K562 (cell line): ENCODE data around the gene ETAA1. TPM values are rescaled to one million over a fixed set of nuclear protein-coding genes. Genes with fewer than 3 reads are reported as not detected.

Experiments used
- ATAC-seq: fragments of 200-7000 bp; cut with Tn5 transposase; 3 replicates; pipeline ENCODE4 v1.9.1; 2020; ENCODE audit warnings: moderate library complexity
- BruUV-seq: library from RNA; stranded (reverse); fragments of 400-500 nt; replicated peaks from 2 replicates; lab custom pipeline; 2021; lab: Mats Ljungman, UMichigan
- CTCF ChIA-PET: fragments of 300-600 bp; formaldehyde crosslinking; extraction: SDS; loops from one replicate; lab custom pipeline; 2021; ENCODE audit warnings: low intra/inter-chr PET ratio; lab: Yijun Ruan, JAX
- POLR2A ChIA-PET: fragments of 300-600, 350-650 bp; sonication (Branson Sonifier 250); formaldehyde crosslinking; extraction: SDS; loops from one replicate; lab custom pipeline; 2021; ENCODE audit warnings: antibody characterized with exemption, inconsistent platforms; lab: Yijun Ruan, JAX
- DNase-seq, 4 experiments: peaks; one replicate each; pipeline versions ENCODE4 v3.0.0 to v3.0.0-alpha.2; 2011 to 2018; ENCODE audit warnings: low spot score in 3 of 4, mixed read lengths in 3 of 4; ENCODE audit errors: extremely low read depth in 1 of 4
- FAIRE-seq: peaks from 2 replicates; lab custom pipeline; 2011; peaks lifted over from hg19 to GRCh38; lab: Jason Lieb, UNC
- H2AFZ ChIP-seq: 2 replicates; pipeline ENCODE4 v1.6.0; 2011; ENCODE audit warnings: low read depth, low read length, control low read depth, inconsistent platforms
- H3K27ac ChIP-seq: fragments of 200-600 bp; 3 replicates; pipeline ENCODE4 v1.8.0; 2011; ENCODE audit warnings: low read depth, mild to moderate bottlenecking, control low read depth, inconsistent platforms, low read length, moderate library complexity, mixed read lengths; ENCODE audit errors: extremely low read depth
- H3K27me3 ChIP-seq, 2 experiments: fragments of 300-600 bp in 1 of 2; 2 replicates in 1 of 2; 3 replicates in 1 of 2; pipeline versions ENCODE4 v1.6.0 to v1.8.0; 2011; ENCODE audit warnings: inconsistent platforms in 2 of 2, low read length in 2 of 2, mild to moderate bottlenecking in 1 of 2, mixed read lengths in 1 of 2, moderate library complexity in 1 of 2; ENCODE audit not compliant: control insufficient read depth in 2 of 2, insufficient read depth in 2 of 2
- H3K36me3 ChIP-seq: fragments of 300-600 bp; 3 replicates; pipeline ENCODE4 v1.8.0; 2011; ENCODE audit warnings: mild to moderate bottlenecking, low read length, inconsistent platforms; ENCODE audit not compliant: control insufficient read depth, insufficient read depth
- H3K4me1 ChIP-seq, 2 experiments: fragments of 200-600 bp in 1 of 2; replicated peaks in 1 of 2; 2 replicates in 1 of 2; 3 replicates in 1 of 2; pipeline versions ENCODE4 v1.5.1 to v1.8.0; 2011; ENCODE audit warnings: inconsistent platforms in 2 of 2, low read length in 2 of 2, mild to moderate bottlenecking in 1 of 2, mixed read lengths in 1 of 2, moderate library complexity in 1 of 2; ENCODE audit not compliant: control insufficient read depth in 2 of 2, insufficient read depth in 2 of 2
- H3K4me2 ChIP-seq: 2 replicates; pipeline ENCODE4 v1.6.1; 2011; ENCODE audit warnings: low read length, control low read depth, inconsistent platforms, mixed read lengths; ENCODE audit not compliant: insufficient read depth
- H3K4me3 ChIP-seq: fragments of 200-600 bp; sonication (generic), shearing (Covaris generic); 2 replicates; pipeline ENCODE4 v1.5.1; 2016; ENCODE audit warnings: control low read depth, inconsistent platforms
- H3K79me2 ChIP-seq: fragments of 200-600 bp; 3 replicates; pipeline ENCODE4 v1.8.0; 2011; ENCODE audit warnings: low read length, inconsistent platforms; ENCODE audit not compliant: control insufficient read depth, insufficient read depth
- H3K9ac ChIP-seq, 2 experiments: 2 replicates each; pipeline versions ENCODE4 v1.6.0 to v1.6.1; 2011; ENCODE audit warnings: low read depth in 2 of 2, low read length in 2 of 2, control low read depth in 1 of 2, inconsistent platforms in 1 of 2, mild to moderate bottlenecking in 1 of 2, mixed read lengths in 1 of 2; ENCODE audit not compliant: insufficient read depth in 1 of 2
- H3K9me1 ChIP-seq: one replicate; pipeline ENCODE4 v1.6.0; 2011; ENCODE audit warnings: inconsistent platforms, mild to moderate bottlenecking, low read length, moderate library complexity; ENCODE audit not compliant: control insufficient read depth, insufficient read depth
- H3K9me3 ChIP-seq: replicated peaks from 2 replicates; pipeline ENCODE4 v1.5.1; 2011; ENCODE audit warnings: low read depth, low read length, inconsistent platforms; ENCODE audit not compliant: control insufficient read depth, insufficient read depth
- H4K20me1 ChIP-seq: replicated peaks from 2 replicates; pipeline ENCODE4 v1.6.1; 2011; ENCODE audit warnings: low read length, inconsistent platforms, mixed read lengths; ENCODE audit not compliant: control insufficient read depth, insufficient read depth
- ATF1 ChIP-seq, 2 experiments: fragments of 450-650 bp in 1 of 2; IDR thresholded peaks; 2 replicates each; pipeline ENCODE4 v1.6.1; 2016; ENCODE audit warnings: missing compliant biosample characterization in 1 of 2, missing genetic modification characterization in 1 of 2
- EP300 ChIP-seq: IDR thresholded peaks from 2 replicates; pipeline ENCODE4 v1.6.1; 2012; ENCODE audit warnings: low read length, improper control_type of control experiment
- PYGO2 ChIP-seq: fragments of 450-650 bp; IDR thresholded peaks from 2 replicates; pipeline ENCODE4 v1.6.1; 2016; ENCODE audit warnings: mild to moderate bottlenecking, missing genetic modification characterization, moderate library complexity, missing compliant biosample characterization
- RFX1 ChIP-seq: fragments of 450-650 bp; IDR thresholded peaks from 2 replicates; pipeline ENCODE4 v1.6.1; 2016; ENCODE audit warnings: mild to moderate bottlenecking, moderate library complexity
- ZFP30 ChIP-seq: fragments of 250-450 bp; sonication (Bioruptor Pico); IDR thresholded peaks from 2 replicates; pipeline ENCODE4 v1.8.0; 2022; ENCODE audit warnings: moderate library complexity, mild to moderate bottlenecking, inconsistent platforms, borderline replicate concordance
- WGBS: fragments of 100-300 bp; shearing (Covaris generic); methylation state at CpG from one replicate; pipeline ENCODE4 v1.1.6; 2016; ENCODE audit warnings: low coverage, mixed read lengths; ENCODE audit not compliant: insufficient coverage; ENCODE audit errors: missing lambda C conversion rate; 5-methylcytosine and 5-hydroxymethylcytosine counted together
- in situ Hi-C: fragments of 300-500 bp; cut with MboI; formaldehyde crosslinking; loops from 4 replicates; pipeline ENCODE4 v1.15.0; 2018; ENCODE audit warnings: inconsistent platforms, mixed read lengths
- intact Hi-C: fragments of 100-400 bp; cut with micrococcal nuclease; formaldehyde crosslinking; loops from 2 replicates; pipeline ENCODE4 v1.14.2; 2022
- polyA plus RNA-seq, 8 experiments: library from polyadenylated mRNA; depleted of rRNA in 4 of 8; stranded (reverse) in 5 of 8; unstranded in 3 of 8; fragments of >200 nt; fragmentation: Nextera tagmentation in 2 of 8; fragmentation: Illumina TruSeq in 1 of 8; extraction: Ambion mirVana in 2 of 8; extraction: Trizol in 1 of 8; gene quantifications; 2 replicates each; pipeline versions ENCODE4 v1.2.1 to v1.2.3, GENCODE V29; 2011 to 2014; ENCODE audit warnings: inconsistent platforms in 1 of 8, missing spikeins in 1 of 8
- total RNA-seq, 7 experiments: library from RNA; depleted of rRNA in 6 of 7; stranded (reverse); fragments of >200 nt in 6 of 7; fragmentation: Illumina TruSeq in 2 of 7; extraction: Trizol in 2 of 7; gene quantifications; 2 replicates each; pipeline versions ENCODE4 v1.2.1 to v1.2.3, GENCODE V29; 2011 to 2021; ENCODE audit warnings: low replicate concordance in 1 of 7
- TF ChIP-seq, protein P1 (sequence below): IDR thresholded peaks from 2 replicates; pipeline ENCODE4 v1.6.1; 2012; ENCODE audit warnings: low read depth, low read length, improper control_type of control experiment, borderline replicate concordance
- TF ChIP-seq, protein P2 (sequence below): sonication (generic); formaldehyde crosslinking; IDR thresholded peaks from 2 replicates; pipeline ENCODE4 v1.8.1; 2023; ENCODE audit warnings: mild to moderate bottlenecking, missing genetic modification reagents
- TF ChIP-seq, protein P3 (sequence below): fragments of 450-650 bp; IDR thresholded peaks from 2 replicates; pipeline ENCODE4 v1.6.1; 2016; ENCODE audit warnings: missing biosample characterization, missing genetic modification characterization
- TF ChIP-seq, protein P4 (sequence below): fragments of 250-450 bp; sonication (Bioruptor Pico); IDR thresholded peaks from 2 replicates; pipeline ENCODE4 v1.4.0; 2020; ENCODE audit warnings: borderline replicate concordance

ETAA1 gene
- total and polyA plus RNA-seq, 9 of the 15 experiments (the other 6 are each of a cell fraction or from before 2014, with no cell fraction given) = 2.7 to 17.4 (median 10.5) TPM

DNA sequence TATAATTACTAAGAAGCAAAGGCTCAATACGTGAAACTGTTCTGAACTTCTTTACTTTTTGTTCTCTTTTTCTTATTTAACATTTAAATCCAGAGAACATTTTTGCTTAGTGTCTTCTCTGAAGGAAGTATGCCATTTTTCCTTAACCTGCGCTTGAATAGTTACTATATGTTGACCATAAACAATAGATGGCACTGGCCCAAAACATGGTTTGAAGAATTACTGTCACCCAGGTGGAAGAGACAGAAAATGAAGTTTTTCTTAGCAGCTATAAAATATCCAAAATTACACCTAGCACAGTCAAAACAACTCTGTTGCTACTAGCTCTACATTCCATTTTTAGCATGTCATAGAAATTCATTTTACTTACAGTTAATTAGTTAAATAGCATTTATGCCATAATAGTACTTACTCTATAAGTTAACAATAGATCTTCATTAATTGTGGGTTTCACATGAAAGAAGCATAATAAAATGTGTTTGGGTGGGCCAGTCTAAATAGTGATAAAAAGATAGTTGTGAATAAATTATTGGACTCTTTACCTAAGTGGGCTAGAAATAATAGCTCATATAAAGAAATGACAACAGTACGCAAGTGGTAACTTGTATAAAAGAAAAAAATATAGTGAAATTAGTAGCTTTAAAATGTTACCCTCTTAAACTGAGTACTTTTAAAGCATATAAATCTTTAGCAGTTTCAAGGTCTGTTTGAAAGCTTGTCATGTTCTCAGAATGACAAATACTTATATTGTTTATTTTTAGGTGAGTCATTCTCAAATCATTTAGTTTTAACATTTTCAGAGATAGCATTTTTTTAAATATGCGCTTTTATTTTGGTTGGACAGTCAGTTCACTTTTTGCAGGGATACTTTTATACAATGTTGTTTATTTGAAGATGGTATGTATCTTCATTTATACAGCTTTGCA, 3.7 kb downstream of the ETAA1 start:
- ChIA-PET POLR2A (no interaction called here), CTCF (no interaction called here)
- ATAC-seq (no peak), FAIRE-seq (no peak), DNase-seq (no peak)
- H3K27ac ChIP-seq = no peak overlapping the region
- peaks cover 20% of the 10 kb centered on the region for H3K79me2 ChIP-seq
- intact Hi-C loops (no loop called here), in situ Hi-C loops (no loop called here)
- H3K9ac ChIP-seq = no peak overlapping the region
- TF ChIP-seq, protein P1, sequence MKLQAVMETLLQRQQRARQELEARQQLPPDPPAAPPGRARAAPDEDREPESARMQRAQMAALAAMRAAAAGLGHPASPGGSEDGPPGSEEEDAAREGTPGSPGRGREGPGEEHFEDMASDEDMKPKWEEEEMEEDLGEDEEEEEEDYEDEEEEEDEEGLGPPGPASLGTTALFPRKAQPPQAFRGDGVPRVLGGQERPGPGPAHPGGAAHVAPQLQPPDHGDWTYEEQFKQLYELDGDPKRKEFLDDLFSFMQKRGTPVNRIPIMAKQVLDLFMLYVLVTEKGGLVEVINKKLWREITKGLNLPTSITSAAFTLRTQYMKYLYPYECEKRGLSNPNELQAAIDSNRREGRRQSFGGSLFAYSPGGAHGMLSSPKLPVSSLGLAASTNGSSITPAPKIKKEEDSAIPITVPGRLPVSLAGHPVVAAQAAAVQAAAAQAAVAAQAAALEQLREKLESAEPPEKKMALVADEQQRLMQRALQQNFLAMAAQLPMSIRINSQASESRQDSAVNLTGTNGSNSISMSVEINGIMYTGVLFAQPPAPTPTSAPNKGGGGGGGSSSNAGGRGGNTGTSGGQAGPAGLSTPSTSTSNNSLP = no peak
- TF ChIP-seq, protein P2, sequence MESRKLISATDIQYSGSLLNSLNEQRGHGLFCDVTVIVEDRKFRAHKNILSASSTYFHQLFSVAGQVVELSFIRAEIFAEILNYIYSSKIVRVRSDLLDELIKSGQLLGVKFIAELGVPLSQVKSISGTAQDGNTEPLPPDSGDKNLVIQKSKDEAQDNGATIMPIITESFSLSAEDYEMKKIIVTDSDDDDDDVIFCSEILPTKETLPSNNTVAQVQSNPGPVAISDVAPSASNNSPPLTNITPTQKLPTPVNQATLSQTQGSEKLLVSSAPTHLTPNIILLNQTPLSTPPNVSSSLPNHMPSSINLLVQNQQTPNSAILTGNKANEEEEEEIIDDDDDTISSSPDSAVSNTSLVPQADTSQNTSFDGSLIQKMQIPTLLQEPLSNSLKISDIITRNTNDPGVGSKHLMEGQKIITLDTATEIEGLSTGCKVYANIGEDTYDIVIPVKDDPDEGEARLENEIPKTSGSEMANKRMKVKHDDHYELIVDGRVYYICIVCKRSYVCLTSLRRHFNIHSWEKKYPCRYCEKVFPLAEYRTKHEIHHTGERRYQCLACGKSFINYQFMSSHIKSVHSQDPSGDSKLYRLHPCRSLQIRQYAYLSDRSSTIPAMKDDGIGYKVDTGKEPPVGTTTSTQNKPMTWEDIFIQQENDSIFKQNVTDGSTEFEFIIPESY (CRISPR knock-in tag) = no peak
- TF ChIP-seq, protein P3, sequence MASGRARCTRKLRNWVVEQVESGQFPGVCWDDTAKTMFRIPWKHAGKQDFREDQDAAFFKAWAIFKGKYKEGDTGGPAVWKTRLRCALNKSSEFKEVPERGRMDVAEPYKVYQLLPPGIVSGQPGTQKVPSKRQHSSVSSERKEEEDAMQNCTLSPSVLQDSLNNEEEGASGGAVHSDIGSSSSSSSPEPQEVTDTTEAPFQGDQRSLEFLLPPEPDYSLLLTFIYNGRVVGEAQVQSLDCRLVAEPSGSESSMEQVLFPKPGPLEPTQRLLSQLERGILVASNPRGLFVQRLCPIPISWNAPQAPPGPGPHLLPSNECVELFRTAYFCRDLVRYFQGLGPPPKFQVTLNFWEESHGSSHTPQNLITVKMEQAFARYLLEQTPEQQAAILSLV = no peak
- TF ChIP-seq EP300 (no peak), PYGO2 (tag) (no peak), RFX1 (no peak), ATF1 (CRISPR knock-in tag; IDR thresholded peaks at IDR 0.05) (no peak), ATF1 (tag; IDR thresholded peaks at IDR 0.05) (no peak), ZFP30 (CRISPR knock-in tag) (no peak)
- TF ChIP-seq, protein P4, sequence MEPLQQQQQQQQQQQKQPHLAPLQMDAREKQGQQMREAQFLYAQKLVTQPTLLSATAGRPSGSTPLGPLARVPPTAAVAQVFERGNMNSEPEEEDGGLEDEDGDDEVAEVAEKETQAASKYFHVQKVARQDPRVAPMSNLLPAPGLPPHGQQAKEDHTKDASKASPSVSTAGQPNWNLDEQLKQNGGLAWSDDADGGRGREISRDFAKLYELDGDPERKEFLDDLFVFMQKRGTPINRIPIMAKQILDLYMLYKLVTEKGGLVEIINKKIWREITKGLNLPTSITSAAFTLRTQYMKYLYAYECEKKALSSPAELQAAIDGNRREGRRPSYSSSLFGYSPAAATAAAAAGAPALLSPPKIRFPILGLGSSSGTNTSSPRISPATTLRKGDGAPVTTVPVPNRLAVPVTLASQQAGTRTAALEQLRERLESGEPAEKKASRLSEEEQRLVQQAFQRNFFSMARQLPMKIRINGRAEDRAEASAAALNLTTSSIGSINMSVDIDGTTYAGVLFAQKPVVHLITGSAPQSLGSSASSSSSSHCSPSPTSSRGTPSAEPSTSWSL (CRISPR knock-in tag) = no peak
- no peak overlapping the region for H3K4me3 ChIP-seq
- no peaks in the 10 kb centered on the region for H4K20me1 ChIP-seq
- no TSS peak for BruUV-seq
- H3K4me1 ChIP-seq = peaks cover 0 to 10% of the 10 kb centered on the region in 2 experiments; a peak in 1 of 5 replicates
- no peak overlapping the region for H2AFZ ChIP-seq
- H3K9me3 ChIP-seq = no peaks in the 10 kb centered on the region
- no peaks in the 10 kb centered on the region for H3K27me3 ChIP-seq
- peaks cover 47% of the 10 kb centered on the region for H3K36me3 ChIP-seq
- H3K4me2 ChIP-seq = no peak overlapping the region
- WGBS = 92% methylated on average over 4 of the region's 4 CpGs
- no peaks in the 10 kb centered on the region for H3K9me1 ChIP-seq
